Duodenal mucosa (tissue), 2 donors: ENCODE results near the gene HSPA4.

Experiments used
- H3K27ac ChIP-seq: one replicate; pipeline ENCODE4 v1.7.0; 2013; ENCODE audit warnings: low read depth, low read length
- H3K27me3 ChIP-seq, 2 donors: one replicate each; pipeline ENCODE4 v1.7.0; 2013; ENCODE audit warnings: low read length in 2 of 2, control low read depth in 1 of 2; ENCODE audit not compliant: insufficient read depth in 2 of 2, control insufficient read depth in 1 of 2
- H3K36me3 ChIP-seq, 2 donors: one replicate each; pipeline ENCODE4 v1.7.0; 2013; ENCODE audit warnings: low read length in 2 of 2, control low read depth in 1 of 2; ENCODE audit not compliant: insufficient read depth in 2 of 2, control insufficient read depth in 1 of 2
- H3K4me1 ChIP-seq, 2 donors: one replicate each; pipeline ENCODE4 v1.7.0; 2013; ENCODE audit warnings: low read length in 2 of 2, control low read depth in 1 of 2; ENCODE audit not compliant: insufficient read depth in 2 of 2, control insufficient read depth in 1 of 2
- H3K4me3 ChIP-seq, 2 donors: one replicate each; pipeline ENCODE4 v1.7.0; 2013; ENCODE audit warnings: low read length in 2 of 2, low read depth in 1 of 2
- H3K9ac ChIP-seq, 2 donors: one replicate each; pipeline ENCODE4 v1.7.0; 2013; ENCODE audit warnings: low read length in 2 of 2, low read depth in 1 of 2
- H3K9me3 ChIP-seq, 2 donors: one replicate each; pipeline ENCODE4 v1.7.0; 2013; ENCODE audit warnings: low read length in 2 of 2, control low read depth in 1 of 2; ENCODE audit not compliant: control insufficient read depth in 1 of 2

Gene HSPA4

DNA sequence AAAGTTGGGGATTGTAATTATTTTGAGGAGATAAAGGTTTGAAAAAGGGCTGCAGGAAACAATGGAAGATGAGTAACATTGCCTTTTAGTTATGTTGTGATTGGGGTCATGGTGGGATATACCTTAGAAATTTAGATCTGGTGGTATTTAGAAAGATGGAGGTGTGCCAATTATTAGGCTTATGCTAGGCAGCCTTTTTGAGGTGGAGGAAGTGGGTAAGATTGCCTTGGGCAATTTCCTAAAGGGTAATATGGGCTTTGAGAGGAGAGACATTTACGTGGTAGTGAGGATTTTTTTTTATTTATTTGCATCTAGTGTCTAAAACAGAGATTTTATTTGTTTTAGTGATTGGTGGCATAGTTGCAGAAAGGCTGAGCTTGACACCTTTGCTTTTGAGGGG is 10.5 kb downstream of the HSPA4 start:
- no peak overlapping the region for H3K27ac ChIP-seq
- no peak overlapping the region for H3K4me3 ChIP-seq
- no peak overlapping the region for H3K9ac ChIP-seq
- H3K27me3 ChIP-seq: no peaks in the 10 kb centered on the region
- no peaks in the 10 kb centered on the region for H3K9me3 ChIP-seq
- peaks cover 0 to under 1% of the 10 kb centered on the region in 2 donors for H3K4me1 ChIP-seq
- peaks cover 0 to 19% of the 10 kb centered on the region in 2 donors for H3K36me3 ChIP-seq

DNA sequence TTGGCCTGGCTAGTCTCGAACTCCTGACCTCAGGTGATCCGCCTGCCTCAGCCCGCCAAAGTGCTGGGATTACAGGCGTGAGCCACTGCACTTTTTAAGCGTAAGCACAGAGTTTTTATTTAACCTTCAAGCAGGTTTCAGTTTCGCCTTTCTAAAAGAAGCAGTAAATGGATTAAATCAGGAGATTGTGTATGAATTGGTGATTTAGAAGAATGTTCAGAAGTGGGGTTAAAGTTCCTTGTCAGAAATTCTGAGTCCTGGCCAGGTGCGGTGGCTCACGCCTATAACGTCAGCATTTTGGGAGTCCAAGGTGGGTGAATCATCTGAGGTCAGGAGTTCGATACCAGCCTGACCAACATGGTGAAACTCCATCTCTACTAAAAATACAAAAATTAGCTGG is 12.2 kb downstream of the HSPA4 start:
- Histone ChIP-seq H3K4me1 (no peaks in the 10 kb centered on the region), H3K27me3 (no peaks in the 10 kb centered on the region), H3K36me3 (peaks cover 0 to 30% of the 10 kb centered on the region in 2 donors), H3K9ac (no peak overlapping the region), H3K4me3 (no peak overlapping the region), H3K27ac (no peak overlapping the region), H3K9me3 (no peaks in the 10 kb centered on the region)

DNA sequence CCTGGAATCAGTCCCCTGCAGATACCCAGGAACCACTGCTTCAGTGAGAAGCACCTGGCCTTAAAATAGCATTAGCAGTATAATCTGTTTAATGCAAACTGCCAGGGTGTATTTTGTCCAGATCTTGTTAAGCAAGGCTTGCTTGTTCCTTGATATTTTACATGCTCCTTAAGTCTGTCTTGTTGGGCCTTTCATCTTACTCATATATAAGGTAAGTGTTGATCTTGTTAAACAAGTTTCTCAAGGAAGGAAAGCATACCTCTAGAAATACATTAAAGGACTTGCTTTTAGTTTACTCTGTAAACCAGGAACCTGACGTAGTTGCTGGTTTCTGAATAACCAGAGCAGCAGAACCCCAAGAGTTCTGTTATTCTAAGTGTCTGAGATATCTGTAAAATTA is 13.7 kb downstream of the HSPA4 start:
- no peak overlapping the region for H3K9ac ChIP-seq
- H3K36me3 ChIP-seq: peaks cover 0 to 44% of the 10 kb centered on the region in 2 donors
- no peak overlapping the region for H3K4me3 ChIP-seq
- no peaks in the 10 kb centered on the region for H3K27me3 ChIP-seq
- no peaks in the 10 kb centered on the region for H3K9me3 ChIP-seq
- H3K27ac ChIP-seq: no peak overlapping the region
- H3K4me1 ChIP-seq: no peaks in the 10 kb centered on the region

DNA sequence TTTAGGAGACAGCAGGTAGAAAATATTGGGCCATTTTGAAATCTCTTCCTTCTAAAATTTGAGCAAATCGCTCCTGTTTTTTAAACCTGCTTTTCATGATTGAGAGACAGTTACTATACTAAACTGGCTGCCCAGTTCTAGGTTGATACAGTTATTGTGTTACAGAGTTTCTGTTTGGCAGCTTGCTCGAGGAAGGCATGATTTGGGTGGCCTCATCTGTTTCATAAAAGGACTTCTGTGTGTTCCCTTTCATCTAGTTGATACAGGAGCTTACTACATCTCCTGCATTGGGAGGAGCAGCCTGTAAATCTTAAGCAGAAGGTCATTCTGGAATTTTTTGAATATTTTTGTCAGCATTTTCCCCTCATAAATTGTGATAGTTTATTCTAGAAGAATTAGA is 14.2 kb downstream of the HSPA4 start:
- Histone ChIP-seq H3K4me1 (no peaks in the 10 kb centered on the region), H3K36me3 (peaks cover 0 to 50% of the 10 kb centered on the region in 2 donors), H3K9me3 (no peaks in the 10 kb centered on the region), H3K27me3 (no peaks in the 10 kb centered on the region), H3K27ac (no peak overlapping the region), H3K4me3 (no peak overlapping the region), H3K9ac (no peak overlapping the region)

DNA sequence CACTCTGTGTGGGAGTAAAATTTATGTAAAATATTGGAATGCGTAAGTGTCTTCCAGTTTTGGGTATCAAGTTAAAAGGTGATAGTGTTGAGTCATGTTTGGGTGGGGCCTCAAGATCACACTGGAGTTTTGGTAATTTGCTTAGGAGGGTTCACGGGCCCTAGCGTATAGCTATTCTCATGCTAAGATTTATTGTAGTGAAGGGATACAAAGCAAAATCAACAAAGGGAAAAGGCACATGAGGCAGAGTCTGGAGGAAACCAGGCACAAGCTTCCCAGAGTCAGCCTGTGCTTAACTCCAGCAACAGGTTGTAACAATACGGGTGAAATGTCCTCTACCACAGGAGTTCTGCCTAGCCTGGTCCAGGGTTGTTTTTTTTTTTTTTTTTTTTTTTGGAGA is 20.2 kb downstream of the HSPA4 start:
- no peak overlapping the region for H3K9ac ChIP-seq
- no peak overlapping the region for H3K27ac ChIP-seq
- H3K36me3 ChIP-seq: peaks cover 28 to 71% of the 10 kb centered on the region in 2 donors
- H3K4me1 ChIP-seq: no peaks in the 10 kb centered on the region
- H3K4me3 ChIP-seq: no peak overlapping the region
- no peaks in the 10 kb centered on the region for H3K9me3 ChIP-seq
- H3K27me3 ChIP-seq: no peaks in the 10 kb centered on the region

DNA sequence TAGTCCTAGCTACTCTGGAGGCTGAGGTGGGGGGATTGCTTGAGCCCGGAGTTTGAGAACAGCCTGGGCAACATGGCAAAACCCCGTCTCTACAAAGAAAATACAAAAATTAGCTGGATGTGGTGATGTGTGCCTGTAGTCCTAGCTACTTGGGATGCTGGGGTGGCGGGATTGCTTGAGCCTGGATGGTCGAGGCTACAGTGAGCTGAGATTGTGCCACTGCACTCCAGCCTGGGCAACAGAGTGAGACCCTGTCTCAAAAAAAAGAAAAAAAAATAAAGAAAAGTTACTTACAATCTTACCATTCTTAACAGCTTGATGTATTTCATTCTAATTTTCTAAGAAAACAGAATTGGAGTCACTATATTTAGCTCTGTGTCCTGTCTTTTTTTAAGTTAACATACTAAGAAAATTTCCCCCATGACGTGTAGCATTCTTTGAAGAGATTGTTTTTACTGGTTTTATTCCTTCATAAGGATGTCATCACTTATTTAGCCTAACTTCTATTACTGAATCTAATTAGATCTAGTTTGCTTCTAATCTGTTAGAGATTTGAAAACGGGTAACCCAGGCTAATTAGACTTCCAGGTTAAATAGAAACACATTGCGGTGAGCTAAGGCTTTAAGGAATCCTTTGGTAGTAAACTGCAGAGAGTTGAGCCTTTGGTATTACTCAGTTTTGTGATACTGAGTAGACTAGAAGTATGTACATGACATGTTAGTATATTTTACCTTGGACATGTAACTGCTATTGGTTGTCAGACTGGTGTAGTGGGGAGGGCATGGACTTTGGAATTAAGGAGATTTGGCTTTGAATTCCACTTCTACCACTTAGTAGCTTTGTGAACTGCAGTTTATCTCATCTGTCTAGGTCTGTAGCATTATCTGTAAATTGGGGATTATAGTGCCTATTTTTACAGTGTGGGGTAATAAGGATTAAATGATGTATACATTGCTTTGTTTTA is 24.0 kb downstream of the HSPA4 start:
- H3K4me1 ChIP-seq: no peaks in the 10 kb centered on the region
- H3K27ac ChIP-seq: no peak overlapping the region
- H3K36me3 ChIP-seq: peaks cover 35 to 49% of the 10 kb centered on the region in 2 donors
- H3K9me3 ChIP-seq: no peaks in the 10 kb centered on the region
- no peak overlapping the region for H3K4me3 ChIP-seq
- no peaks in the 10 kb centered on the region for H3K27me3 ChIP-seq
- no peak overlapping the region for H3K9ac ChIP-seq

DNA sequence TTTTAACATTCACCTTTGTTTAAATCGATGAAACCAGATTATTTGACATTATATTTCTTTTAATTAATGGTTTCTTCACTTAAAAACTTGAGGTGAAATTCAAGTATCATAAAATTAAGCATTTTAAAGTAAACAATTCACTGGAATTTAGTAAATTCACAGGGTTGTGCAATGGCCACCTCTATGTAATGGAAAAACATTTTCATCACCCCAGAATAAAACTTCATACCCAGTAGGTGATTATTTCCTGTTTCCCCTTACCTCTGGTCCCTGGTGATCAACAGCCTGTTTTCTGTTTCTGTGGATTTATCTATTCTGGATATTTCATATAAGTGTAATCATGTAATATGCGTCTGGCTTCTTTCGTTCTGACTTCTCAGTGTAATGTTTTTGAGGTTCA is 27.2 kb downstream of the HSPA4 start:
- H3K27ac ChIP-seq: no peak overlapping the region
- no peaks in the 10 kb centered on the region for H3K9me3 ChIP-seq
- H3K27me3 ChIP-seq: no peaks in the 10 kb centered on the region
- H3K4me3 ChIP-seq: no peak overlapping the region
- H3K9ac ChIP-seq: no peak overlapping the region
- H3K36me3 ChIP-seq: peaks cover 26 to 31% of the 10 kb centered on the region in 2 donors
- no peaks in the 10 kb centered on the region for H3K4me1 ChIP-seq

DNA sequence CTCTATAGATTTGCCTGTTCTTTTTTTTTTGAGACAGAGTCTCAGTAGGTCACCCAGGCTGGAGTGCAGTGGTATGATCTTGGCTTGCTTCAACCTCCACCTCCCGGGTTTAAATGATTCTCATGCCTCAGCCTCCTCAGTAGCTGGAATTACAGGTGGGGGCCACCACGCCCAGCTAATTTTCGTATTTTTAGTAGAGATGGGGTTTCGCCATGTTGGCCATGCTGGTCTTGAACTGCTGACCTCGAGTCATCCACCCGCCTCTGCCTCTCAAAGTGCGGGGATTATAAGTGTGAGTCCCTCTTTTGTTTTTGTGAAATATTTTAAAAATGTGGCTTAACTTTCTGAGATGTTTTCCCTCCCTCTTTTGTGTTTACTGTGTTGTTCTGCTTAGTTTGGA is 29.2 kb downstream of the HSPA4 start:
- H3K27ac ChIP-seq: no peak overlapping the region
- H3K4me3 ChIP-seq: no peak overlapping the region
- no peaks in the 10 kb centered on the region for H3K4me1 ChIP-seq
- peaks cover 18 to 38% of the 10 kb centered on the region in 2 donors for H3K36me3 ChIP-seq
- no peaks in the 10 kb centered on the region for H3K9me3 ChIP-seq
- H3K27me3 ChIP-seq: no peaks in the 10 kb centered on the region
- no peak overlapping the region for H3K9ac ChIP-seq

DNA sequence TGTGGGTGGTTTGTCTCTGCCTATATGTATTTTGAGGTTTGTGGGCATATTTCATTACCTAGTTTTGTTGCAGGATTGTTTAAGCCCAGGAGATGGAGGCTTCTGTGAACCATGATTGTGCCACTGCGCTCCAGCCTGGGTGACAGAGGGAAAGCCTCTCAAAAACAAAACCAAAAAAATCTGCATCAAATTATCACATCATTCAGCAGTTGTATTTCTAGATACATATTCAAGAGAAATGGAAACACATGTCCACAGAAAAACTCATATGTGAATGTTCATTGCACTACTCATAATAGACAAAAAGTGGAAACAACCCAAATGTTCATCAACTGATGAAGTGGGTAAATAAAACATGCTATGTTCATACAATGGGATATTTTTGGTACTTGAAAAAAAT is 29.9 kb downstream of the HSPA4 start:
- Histone ChIP-seq H3K9me3 (no peaks in the 10 kb centered on the region), H3K9ac (no peak overlapping the region), H3K4me1 (no peaks in the 10 kb centered on the region), H3K4me3 (no peak overlapping the region), H3K36me3 (peaks cover 16 to 41% of the 10 kb centered on the region in 2 donors), H3K27ac (no peak overlapping the region), H3K27me3 (no peaks in the 10 kb centered on the region)

DNA sequence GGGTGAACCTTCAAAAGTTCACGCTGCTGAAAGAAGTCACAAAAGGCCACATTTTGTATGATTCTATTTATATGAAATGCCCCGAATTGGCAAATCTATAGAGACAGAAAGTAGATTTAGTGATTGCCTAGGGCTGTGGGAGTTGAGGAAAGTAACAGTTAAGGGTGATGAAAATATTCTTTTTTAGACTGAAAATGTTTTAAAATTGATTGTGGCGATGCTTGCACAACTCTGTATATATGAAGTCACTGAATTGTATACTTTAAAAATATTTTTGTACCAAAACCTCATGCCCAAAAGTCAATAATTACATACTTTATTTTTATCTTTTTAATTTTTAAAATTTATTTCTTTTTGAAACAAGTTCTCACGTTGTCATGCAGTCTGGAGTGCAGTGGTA is 30.3 kb downstream of the HSPA4 start:
- H3K27me3 ChIP-seq: no peaks in the 10 kb centered on the region
- H3K36me3 ChIP-seq: peaks cover 15 to 41% of the 10 kb centered on the region in 2 donors
- no peaks in the 10 kb centered on the region for H3K9me3 ChIP-seq
- no peak overlapping the region for H3K4me3 ChIP-seq
- no peak overlapping the region for H3K9ac ChIP-seq
- H3K4me1 ChIP-seq: no peaks in the 10 kb centered on the region
- no peak overlapping the region for H3K27ac ChIP-seq
